Endothelial cell (in vitro differentiated cells): Measurements from ENCODE around the gene STAT5B. TPM values are rescaled to one million over a fixed set of nuclear protein-coding genes. Genes with fewer than 3 reads are reported as not detected.
"Not testable (repeated sequence)": the region's sequence is repeated elsewhere in the genome, so short reads cannot be mapped to it uniquely, and the experiment has no call there.

Source experiments
- DNase-seq: peaks from one replicate; pipeline ENCODE4 v3.0.0; 2021; ENCODE audit warnings: low spot score
- H3K27ac Mint-ChIP-seq: one replicate; pipeline ENCODE4 v1.8.0; 2021; ENCODE audit warnings: mixed read lengths, inconsistent platforms; ENCODE audit not compliant: unreplicated experiment
- H3K27me3 Mint-ChIP-seq: one replicate; pipeline ENCODE4 v1.8.0; 2021; ENCODE audit warnings: mild to moderate bottlenecking, moderate library complexity, mixed read lengths, inconsistent platforms; ENCODE audit not compliant: unreplicated experiment
- H3K36me3 Mint-ChIP-seq: one replicate; pipeline ENCODE4 v1.8.0; 2021; ENCODE audit warnings: mild to moderate bottlenecking, low read depth, mixed read lengths, inconsistent platforms; ENCODE audit not compliant: unreplicated experiment
- H3K4me1 Mint-ChIP-seq: one replicate; pipeline ENCODE4 v1.8.0; 2021; ENCODE audit warnings: mild to moderate bottlenecking, mixed read lengths, inconsistent platforms; ENCODE audit not compliant: unreplicated experiment
- H3K4me3 Mint-ChIP-seq: one replicate; pipeline ENCODE4 v1.8.0; 2021; ENCODE audit warnings: mild to moderate bottlenecking, mixed read lengths, inconsistent platforms; ENCODE audit not compliant: unreplicated experiment
- H3K9me3 Mint-ChIP-seq: one replicate; pipeline ENCODE4 v1.8.0; 2021; ENCODE audit warnings: mixed read lengths, inconsistent platforms; ENCODE audit not compliant: unreplicated experiment
- CTCF ChIP-seq: fragments of 200-600 bp; sonication (generic); IDR thresholded peaks from one replicate; pipeline ENCODE4 v1.5.0; 2021; ENCODE audit warnings: antibody characterized with exemption; ENCODE audit not compliant: unreplicated experiment
- total RNA-seq: library from RNA; stranded (reverse); fragmentation: NEBNext Ultra II Directional; extraction: Animal tissue kit (Norgen Biotek cat#: 25700); gene quantifications from one replicate; pipeline ENCODE4 v1.2.1, GENCODE V29; 2021; ENCODE audit not compliant: unreplicated experiment

STAT5B gene
- total RNA-seq, 1 donor from 2014 or later, result 40.2 TPM

- Mint-ChIP-seq H3K9me3 (no peaks in the 10 kb centered on the region), H3K4me1 (no peaks in the 10 kb centered on the region), H3K4me3 (no peak overlapping the region), H3K36me3 (peaks cover 31% of the 10 kb centered on the region), H3K27ac (no peak overlapping the region), H3K27me3 (no peaks in the 10 kb centered on the region)
- no peak for DNase-seq
- no peak for TF ChIP-seq CTCF
Measured at GRCh38 chr17:42210046-42210445, 66.1 kb downstream of the STAT5B start.

- H3K4me3 Mint-ChIP-seq, DNase-seq, H3K9me3 Mint-ChIP-seq, H3K4me1 Mint-ChIP-seq, H3K27ac Mint-ChIP-seq, H3K27me3 Mint-ChIP-seq: not testable (repeated sequence)
- H3K36me3 Mint-ChIP-seq, result peaks cover 44% of the 10 kb centered on the region
Measured at GRCh38 chr17:42206153-42206612, 70.0 kb downstream of the STAT5B start.

- Mint-ChIP-seq H3K4me1 (no peaks in the 10 kb centered on the region), H3K4me3 (no peak overlapping the region), H3K36me3 (peaks cover 32% of the 10 kb centered on the region), H3K27me3 (peaks cover 4% of the 10 kb centered on the region), H3K27ac (no peak overlapping the region), H3K9me3 (no peaks in the 10 kb centered on the region)
- no peak for DNase-seq
- TF ChIP-seq CTCF, result no peak
Measured at GRCh38 chr17:42203354-42203753, 72.8 kb downstream of the STAT5B start.

GRCh38 chr17:42202696-42203095 lies 73.5 kb downstream of the STAT5B start:
- TF ChIP-seq CTCF, result no peak
- no peak overlapping the region for H3K27ac Mint-ChIP-seq
- peaks cover 31% of the 10 kb centered on the region for H3K36me3 Mint-ChIP-seq
- DNase-seq, result no peak
- H3K27me3 Mint-ChIP-seq, result peaks cover 6% of the 10 kb centered on the region
- no peaks in the 10 kb centered on the region for H3K4me1 Mint-ChIP-seq
- H3K9me3 Mint-ChIP-seq, result no peaks in the 10 kb centered on the region
- H3K4me3 Mint-ChIP-seq, result no peak overlapping the region

- H3K27me3 Mint-ChIP-seq, result peaks cover 9% of the 10 kb centered on the region
- TF ChIP-seq CTCF, result no peak
- peaks cover 27% of the 10 kb centered on the region for H3K36me3 Mint-ChIP-seq
- H3K9me3 Mint-ChIP-seq, result no peaks in the 10 kb centered on the region
- no peak for DNase-seq
- no peak overlapping the region for H3K27ac Mint-ChIP-seq
- no peaks in the 10 kb centered on the region for H3K4me1 Mint-ChIP-seq
- no peak overlapping the region for H3K4me3 Mint-ChIP-seq
Measured at GRCh38 chr17:42202159-42202558, 74.0 kb downstream of the STAT5B start.

GRCh38 chr17:42201458-42201772 lies 74.8 kb downstream of the STAT5B start:
- H3K27me3 Mint-ChIP-seq, result peaks cover 9% of the 10 kb centered on the region
- no peak for TF ChIP-seq CTCF
- no peak for DNase-seq
- H3K4me1 Mint-ChIP-seq, result no peaks in the 10 kb centered on the region
- H3K9me3 Mint-ChIP-seq, result no peaks in the 10 kb centered on the region
- H3K27ac Mint-ChIP-seq, result no peak overlapping the region
- no peak overlapping the region for H3K4me3 Mint-ChIP-seq
- H3K36me3 Mint-ChIP-seq, result peaks cover 27% of the 10 kb centered on the region
